ENCODE measurements around the gene GPM6B.
"Not testable (repeated sequence)": the region's sequence is repeated elsewhere in the genome, so short reads cannot be mapped to it uniquely, and the experiment has no call there.

GPM6B gene

GRCh38 chrX:13734278-13735172 lies 82.4 kb downstream of the GPM6B start, which contains the start of the genes OFD1 and TRAPPC2:
Gene OFD1, plus strand, starts transcription at chrX:13734748. Its CDS starts 324 bp downstream, at chrX:13735072.
Gene TRAPPC2, minus strand, starts transcription at chrX:13734620. Its CDS starts 14,657 bp downstream, at chrX:13719963.
- Mint-ChIP-seq H3K27ac (peak within 1 kb of the TSS; percentile 97), H3K27me3 (no peaks in the 10 kb centered on the region), H3K4me3 (peak within 1 kb of the TSS; percentile 94), H3K9me3 (no peaks in the 10 kb centered on the region), H3K36me3 (ENCODE audit: low read depth) (peaks cover 39% of the 10 kb centered on the region), H3K4me1 (ENCODE audit: low read depth) (peaks cover 55% of the 10 kb centered on the region)

DNA sequence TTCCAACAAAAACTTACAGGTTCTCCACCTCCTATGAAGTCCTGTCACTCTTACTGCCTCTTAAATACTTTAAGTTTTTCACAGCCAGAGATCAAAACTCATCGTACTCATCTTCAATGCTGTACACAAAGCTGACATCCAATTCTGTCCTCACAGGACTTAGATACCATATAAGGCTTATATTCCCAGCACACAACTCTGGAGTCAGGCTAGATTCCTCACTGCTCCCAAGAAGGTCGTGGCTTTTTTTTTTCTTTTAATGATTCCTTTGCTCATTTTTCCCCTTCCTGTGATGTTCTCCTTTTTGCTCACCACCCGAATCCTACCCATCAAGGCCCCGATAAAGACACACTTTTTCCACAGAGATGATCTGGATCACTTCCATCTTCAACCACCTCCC lies 83.4 kb downstream of the GPM6B start:
- Mint-ChIP-seq H3K27ac (peak overlapping the region; percentile 97), H3K27me3 (no peaks in the 10 kb centered on the region), H3K9me3 (no peaks in the 10 kb centered on the region), H3K4me3 (peak overlapping the region; percentile 94), H3K4me1 (ENCODE audit: low read depth) (peaks cover 62% of the 10 kb centered on the region), H3K36me3 (ENCODE audit: low read depth) (peaks cover 49% of the 10 kb centered on the region)

DNA sequence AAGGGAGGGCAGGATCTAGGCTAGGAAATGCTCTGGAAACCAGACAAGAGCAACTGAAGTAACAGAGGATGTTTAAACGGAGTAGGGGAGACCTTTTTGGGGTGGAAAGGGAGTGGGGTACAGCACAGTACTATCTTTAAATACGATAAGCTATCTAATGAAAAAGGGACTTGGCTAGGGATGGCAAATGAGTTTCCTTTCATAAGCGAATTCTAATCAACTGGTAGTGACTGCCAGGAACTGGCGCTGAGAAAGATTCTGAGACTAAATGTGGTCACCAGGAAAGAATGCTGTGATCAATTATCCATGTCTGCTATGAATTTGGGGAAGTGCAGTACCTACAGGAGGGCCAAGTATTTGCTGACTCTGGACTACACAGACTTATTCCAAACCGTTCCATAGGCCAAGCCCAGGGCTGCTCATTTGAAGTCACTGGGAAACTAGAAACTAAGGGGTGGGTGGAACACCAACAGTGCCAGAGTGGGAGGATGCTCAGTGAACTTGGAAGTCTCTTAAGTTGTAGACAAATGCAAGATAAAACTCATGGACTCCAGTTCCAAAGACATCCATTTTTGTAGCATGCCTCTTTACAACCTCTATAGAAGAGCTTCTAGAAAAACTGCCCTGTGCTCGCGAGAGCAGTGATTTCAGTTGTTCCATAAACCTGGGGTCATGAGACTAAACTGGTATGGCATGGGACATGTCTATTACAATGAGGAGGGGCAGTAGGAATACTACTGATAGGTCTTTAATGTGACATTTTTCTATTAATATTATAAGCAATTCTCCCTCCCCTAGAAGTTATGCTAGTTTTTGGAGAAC lies 84.4 kb downstream of the GPM6B start:
- Mint-ChIP-seq H3K9me3 (peaks cover 2% of the 10 kb centered on the region), H3K27me3 (no peaks in the 10 kb centered on the region), H3K27ac (peak overlapping the region; percentile 43), H3K4me3 (peak overlapping the region; percentile 94), H3K36me3 (ENCODE audit: low read depth) (peaks cover 59% of the 10 kb centered on the region), H3K4me1 (ENCODE audit: low read depth) (peaks cover 69% of the 10 kb centered on the region)

GRCh38 chrX:13730523-13730922 lies 86.4 kb downstream of the GPM6B start:
- not testable (repeated sequence) for H3K27me3 Mint-ChIP-seq, H3K9me3 Mint-ChIP-seq, H3K4me3 Mint-ChIP-seq, H3K27ac Mint-ChIP-seq
- peaks cover 75% of the 10 kb centered on the region for H3K4me1 Mint-ChIP-seq (ENCODE audit: low read depth)
- peaks cover 72% of the 10 kb centered on the region for H3K36me3 Mint-ChIP-seq (ENCODE audit: low read depth)

- not testable (repeated sequence) for H3K9me3 Mint-ChIP-seq, H3K4me3 Mint-ChIP-seq, H3K27me3 Mint-ChIP-seq
- Mint-ChIP-seq H3K36me3 (ENCODE audit: low read depth) (peaks cover 79% of the 10 kb centered on the region), H3K27ac (peak overlapping the region; percentile 58), H3K4me1 (ENCODE audit: low read depth) (peaks cover 76% of the 10 kb centered on the region)
Observed at GRCh38 chrX:13726583-13726982, 90.3 kb downstream of the GPM6B start.

DNA sequence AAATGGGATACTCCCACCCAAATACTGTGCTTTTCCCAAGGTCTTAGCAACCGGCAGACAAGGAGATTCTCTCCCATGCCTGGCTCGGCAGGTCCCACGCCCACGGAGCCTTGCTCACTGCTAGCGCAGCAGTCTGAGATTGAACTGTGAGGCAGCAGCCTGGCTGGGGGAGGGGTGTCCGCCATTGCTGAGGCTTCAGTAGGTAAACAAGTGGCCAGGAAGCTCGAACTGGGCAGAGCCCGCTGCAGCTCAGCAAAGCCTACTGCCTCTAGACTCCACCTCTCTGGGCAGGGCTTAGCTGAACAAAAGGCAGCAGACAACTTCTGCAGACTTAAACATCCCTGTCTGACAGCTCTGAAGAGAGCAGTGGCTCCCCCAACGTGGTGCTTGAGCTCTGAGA lies 92.0 kb downstream of the GPM6B start:
- H3K9me3 Mint-ChIP-seq, H3K27ac Mint-ChIP-seq, H3K27me3 Mint-ChIP-seq, H3K4me3 Mint-ChIP-seq: not testable (repeated sequence)
- H3K4me1 Mint-ChIP-seq (ENCODE audit: low read depth) = peaks cover 72% of the 10 kb centered on the region
- H3K36me3 Mint-ChIP-seq (ENCODE audit: low read depth) = peaks cover 79% of the 10 kb centered on the region

- peaks cover 71% of the 10 kb centered on the region for H3K4me1 Mint-ChIP-seq (ENCODE audit: low read depth)
- no peaks in the 10 kb centered on the region for H3K9me3 Mint-ChIP-seq
- H3K4me3 Mint-ChIP-seq = no peak overlapping the region
- H3K27me3 Mint-ChIP-seq = no peaks in the 10 kb centered on the region
- H3K36me3 Mint-ChIP-seq (ENCODE audit: low read depth) = peaks cover 66% of the 10 kb centered on the region
- no peak overlapping the region for H3K27ac Mint-ChIP-seq
Observed at GRCh38 chrX:13721819-13722519, 94.9 kb downstream of the GPM6B start.

GRCh38 chrX:13721371-13721770 lies 95.5 kb downstream of the GPM6B start:
- Mint-ChIP-seq H3K4me3 (no peak overlapping the region), H3K36me3 (ENCODE audit: low read depth) (peaks cover 60% of the 10 kb centered on the region)

More at GRCh38 chrX:13721371-13721770, 95.5 kb downstream of the GPM6B start:
- Mint-ChIP-seq H3K27ac (no peak overlapping the region), H3K4me1 (ENCODE audit: low read depth) (peaks cover 68% of the 10 kb centered on the region), H3K9me3 (no peaks in the 10 kb centered on the region), H3K27me3 (no peaks in the 10 kb centered on the region)
